ENCODE data around the gene RAPH1.

RAPH1 gene

GRCh38 chr2:203480623-203481022, 54.5 kb downstream of the RAPH1 start:
- no peak for TF ChIP-seq CTCF (conservative IDR thresholded peaks at IDR 0.05)
- H3K27ac ChIP-seq: no peak overlapping the region

- no peak overlapping the region for H3K27ac ChIP-seq
- TF ChIP-seq ZFX (IDR thresholded peaks at IDR 0.05): no peak
- TF ChIP-seq CTCF (conservative IDR thresholded peaks at IDR 0.05): no peak
Measured at GRCh38 chr2:203476881-203477280, 58.2 kb downstream of the RAPH1 start.

- no peak overlapping the region for H3K27ac ChIP-seq
- no peak for TF ChIP-seq ZFX (IDR thresholded peaks at IDR 0.05)
- no peak for TF ChIP-seq CTCF (conservative IDR thresholded peaks at IDR 0.05)
Measured at GRCh38 chr2:203471323-203471722, 63.8 kb downstream of the RAPH1 start.

- H3K27ac ChIP-seq: no peak overlapping the region
- no peak for TF ChIP-seq CTCF (conservative IDR thresholded peaks at IDR 0.05)
- no peak for TF ChIP-seq ZFX (IDR thresholded peaks at IDR 0.05)
Measured at GRCh38 chr2:203470371-203470770, 64.7 kb downstream of the RAPH1 start.

- H3K27ac ChIP-seq: no peak overlapping the region
- TF ChIP-seq ZFX (IDR thresholded peaks at IDR 0.05): no peak
- no peak for TF ChIP-seq CTCF (conservative IDR thresholded peaks at IDR 0.05)
Measured at GRCh38 chr2:203469546-203469945, 65.6 kb downstream of the RAPH1 start.

- TF ChIP-seq ZFX (IDR thresholded peaks at IDR 0.05) (no peak), CTCF (conservative IDR thresholded peaks at IDR 0.05) (no peak)
- H3K27ac ChIP-seq: no peak overlapping the region
Measured at GRCh38 chr2:203463266-203463678, 71.8 kb downstream of the RAPH1 start.

GRCh38 chr2:203462308-203462707, 72.8 kb downstream of the RAPH1 start:
- TF ChIP-seq ZFX (IDR thresholded peaks at IDR 0.05) (no peak), CTCF (conservative IDR thresholded peaks at IDR 0.05) (no peak)
- no peak overlapping the region for H3K27ac ChIP-seq

All from C4-2B (cell line).